HUDEP-2 (cell line): ENCODE results near the gene DCLK3.

Experiments used
- DNase-seq, 76 experiments: peaks; one replicate each; lab custom pipeline; 2025; ENCODE audit not compliant: unreplicated experiment in 76 of 76; lab: John Stamatoyannopoulos, UW

DCLK3 gene

GRCh38 chr3:36771931-36772330 lies 7.6 kb upstream of the DCLK3 start:
- no peak for DNase-seq

GRCh38 chr3:36769926-36770325 lies 5.6 kb upstream of the DCLK3 start:
- no peak for DNase-seq

- DNase-seq, result no peak
Observed at GRCh38 chr3:36765104-36765503, 751 bp upstream of the DCLK3 start.

- no peak for DNase-seq
Observed at GRCh38 chr3:36764704-36765038, 318 bp upstream of the DCLK3 start.

GRCh38 chr3:36762918-36763849 lies 1.2 kb downstream of the DCLK3 start:
- DNase-seq, result no peak

- DNase-seq, result no peak
Observed at GRCh38 chr3:36761779-36762178, 2.6 kb downstream of the DCLK3 start.

- no peak for DNase-seq
Observed at GRCh38 chr3:36756269-36756668, 8.1 kb downstream of the DCLK3 start.

- no peak for DNase-seq
Observed at GRCh38 chr3:36751326-36751725, 13.0 kb downstream of the DCLK3 start.

GRCh38 chr3:36750737-36751136 lies 13.6 kb downstream of the DCLK3 start:
- no peak for DNase-seq

- DNase-seq, result no peak
Observed at GRCh38 chr3:36744763-36745162, 19.6 kb downstream of the DCLK3 start.

GRCh38 chr3:36743826-36744225 lies 20.5 kb downstream of the DCLK3 start:
- no peak for DNase-seq

- no peak for DNase-seq
Observed at GRCh38 chr3:36741285-36741684, 23.1 kb downstream of the DCLK3 start.

GRCh38 chr3:36740787-36741186 lies 23.6 kb downstream of the DCLK3 start:
- no peak for DNase-seq

- no peak for DNase-seq
Observed at GRCh38 chr3:36738702-36739101, 25.7 kb downstream of the DCLK3 start.

GRCh38 chr3:36736301-36736700 lies 28.1 kb downstream of the DCLK3 start:
- DNase-seq, result peak in 17 of 76 experiments; percentile 5 to 47 (median 17)

- DNase-seq, result no peak
Observed at GRCh38 chr3:36734742-36735141, 29.6 kb downstream of the DCLK3 start.

- no peak for DNase-seq
Observed at GRCh38 chr3:36733723-36734122, 30.6 kb downstream of the DCLK3 start.

GRCh38 chr3:36733162-36733696 lies 31.1 kb downstream of the DCLK3 start:
- no peak for DNase-seq

- no peak for DNase-seq
Observed at GRCh38 chr3:36730966-36731365, 33.4 kb downstream of the DCLK3 start.

GRCh38 chr3:36729204-36730056 lies 34.9 kb downstream of the DCLK3 start:
- peak in 14 of 76 experiments; percentile 1 to 23 (median 10) for DNase-seq

- DNase-seq, result no peak
Observed at GRCh38 chr3:36714343-36715086, 49.8 kb downstream of the DCLK3 start.
